HG03378 (cell line): ENCODE measurements around the gene SYNPO.

Experiments used
- ATAC-seq: cut with Tn5 transposase; IDR thresholded peaks from one replicate; pipeline ENCODE4 v1.9.1; 2021; ENCODE audit warnings: mild to moderate bottlenecking, moderate library complexity; ENCODE audit not compliant: unreplicated experiment

The SYNPO gene

DNA sequence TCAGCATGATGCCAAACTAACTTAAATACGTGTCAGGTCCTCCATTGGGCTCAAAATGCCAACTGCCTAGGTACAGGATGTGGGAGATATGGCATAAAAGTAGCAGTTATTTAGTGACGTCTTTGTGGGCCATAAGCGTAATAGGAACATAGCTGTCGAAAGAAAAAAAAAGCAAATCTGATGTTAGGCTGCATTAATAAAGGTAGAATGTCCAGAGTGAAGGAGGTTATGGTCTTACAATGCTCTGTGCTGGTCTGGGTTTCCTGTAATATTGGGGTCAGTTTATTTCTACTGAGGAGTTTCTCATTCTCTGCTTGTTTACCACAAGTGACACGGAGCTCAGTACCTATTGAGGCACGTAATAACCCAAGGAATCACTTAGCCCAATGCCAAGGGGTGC lies 33.4 kb upstream of the SYNPO start:
- no peak for ATAC-seq

DNA sequence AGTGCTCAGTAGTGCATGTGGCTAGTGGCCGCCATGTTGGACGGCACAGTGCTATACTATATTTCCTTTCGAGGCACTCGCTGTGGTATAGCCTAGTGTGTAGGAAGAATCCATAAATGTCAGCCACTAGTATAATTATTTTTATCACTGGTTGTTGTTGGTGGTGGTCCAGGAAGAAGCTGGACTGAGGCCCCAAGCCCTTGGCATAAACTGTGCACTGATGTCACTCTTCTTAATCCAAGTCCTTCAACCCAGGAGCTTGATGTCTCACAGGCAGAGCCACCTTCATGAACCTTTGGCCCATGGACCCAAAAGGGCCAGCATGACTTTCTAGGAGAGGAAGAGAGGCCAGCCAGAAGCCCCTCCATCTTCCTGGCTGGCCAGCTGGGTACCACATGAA lies 32.5 kb upstream of the SYNPO start:
- no peak for ATAC-seq

DNA sequence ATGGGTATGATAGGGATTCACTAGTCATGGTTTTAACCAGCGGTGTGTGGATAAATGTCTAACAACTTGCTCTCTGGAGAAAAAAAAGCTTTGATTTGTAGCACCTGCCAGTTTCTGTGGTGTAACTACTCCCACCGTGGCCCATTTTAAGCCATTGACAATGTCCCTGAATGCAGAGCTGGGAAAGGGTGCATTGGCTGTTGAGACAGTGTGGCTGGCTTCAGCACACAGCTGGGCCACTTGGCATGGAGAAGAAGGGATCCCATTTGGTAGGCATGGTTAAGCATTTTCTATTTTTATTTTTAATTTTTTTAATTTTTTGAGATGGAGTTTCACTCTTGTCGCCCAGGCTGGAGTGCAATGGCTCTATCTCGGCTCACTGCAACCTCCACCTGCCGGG lies 31.5 kb upstream of the SYNPO start:
- no peak for ATAC-seq

DNA sequence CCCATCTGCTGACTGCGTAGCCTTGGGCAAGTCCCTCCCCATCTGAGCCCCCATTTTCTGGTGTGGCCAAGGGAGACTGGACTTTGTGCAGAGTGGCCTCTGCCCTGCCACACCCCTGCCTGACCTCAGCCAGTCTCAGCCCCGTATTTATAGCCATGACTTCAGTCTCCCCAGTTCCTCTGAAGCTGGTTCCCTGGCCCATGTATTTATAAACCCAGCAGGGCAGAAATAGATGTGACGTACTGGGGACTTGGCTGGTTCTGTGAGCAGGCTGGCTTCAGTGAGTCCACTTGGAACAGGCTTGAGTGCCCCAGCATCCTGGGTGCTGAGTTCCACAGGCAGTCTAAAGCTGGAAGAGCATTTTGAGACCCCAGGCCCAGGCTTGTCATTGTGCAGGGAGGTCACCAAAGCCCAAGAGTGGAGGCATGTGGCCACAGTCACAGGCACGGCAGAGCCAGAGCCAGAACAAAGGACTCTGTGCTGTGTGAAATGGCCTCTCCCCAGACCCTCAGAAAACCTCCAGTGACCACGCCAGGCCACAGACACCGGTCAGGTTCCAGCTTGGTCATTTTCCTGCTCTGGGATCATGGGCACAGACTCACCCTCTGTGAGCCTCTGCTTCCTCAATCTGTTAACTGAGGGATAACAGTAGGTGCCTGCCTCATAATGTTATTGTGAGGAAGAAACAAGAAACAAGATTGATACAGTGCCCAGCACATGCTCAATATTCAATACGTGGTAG lies 30.4 kb upstream of the SYNPO start:
- no peak for ATAC-seq

DNA sequence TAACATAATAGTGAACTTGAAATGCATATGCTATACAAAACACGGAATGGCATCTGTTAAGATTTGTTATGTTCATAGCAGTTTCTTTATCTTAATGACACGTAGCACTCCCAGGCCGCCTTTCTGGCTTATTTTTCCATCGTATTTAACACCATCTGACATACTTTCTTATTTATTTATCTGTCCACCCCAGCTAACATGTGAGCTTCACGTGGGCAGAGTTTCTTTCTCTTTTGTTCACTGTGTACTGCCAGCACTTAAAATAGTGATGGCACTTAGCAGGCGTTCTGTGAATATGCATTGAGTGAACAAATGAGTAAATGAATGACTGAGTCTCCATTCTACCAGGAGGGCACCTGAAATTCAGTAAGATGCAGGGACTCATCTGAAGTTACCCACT lies 29.4 kb upstream of the SYNPO start:
- no peak for ATAC-seq

DNA sequence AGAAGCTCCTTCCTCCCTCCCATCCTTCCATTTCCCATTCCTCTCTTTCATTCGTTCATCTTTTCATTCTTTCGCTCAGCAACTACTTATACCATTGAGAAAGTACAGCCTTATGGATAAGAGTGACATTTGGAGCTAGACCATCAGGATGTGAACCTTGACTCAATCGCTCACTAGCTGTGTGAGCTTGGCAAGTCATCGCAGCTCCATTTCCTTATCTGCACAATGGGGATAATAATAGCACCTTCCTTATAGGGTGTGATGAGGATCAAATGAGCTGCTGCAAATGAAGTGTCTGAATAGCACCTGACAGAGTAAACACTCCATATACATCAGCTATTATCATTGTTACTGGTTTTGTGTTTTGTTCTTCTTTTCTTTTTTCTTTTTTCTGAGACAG lies 28.1 kb upstream of the SYNPO start:
- ATAC-seq = no peak

DNA sequence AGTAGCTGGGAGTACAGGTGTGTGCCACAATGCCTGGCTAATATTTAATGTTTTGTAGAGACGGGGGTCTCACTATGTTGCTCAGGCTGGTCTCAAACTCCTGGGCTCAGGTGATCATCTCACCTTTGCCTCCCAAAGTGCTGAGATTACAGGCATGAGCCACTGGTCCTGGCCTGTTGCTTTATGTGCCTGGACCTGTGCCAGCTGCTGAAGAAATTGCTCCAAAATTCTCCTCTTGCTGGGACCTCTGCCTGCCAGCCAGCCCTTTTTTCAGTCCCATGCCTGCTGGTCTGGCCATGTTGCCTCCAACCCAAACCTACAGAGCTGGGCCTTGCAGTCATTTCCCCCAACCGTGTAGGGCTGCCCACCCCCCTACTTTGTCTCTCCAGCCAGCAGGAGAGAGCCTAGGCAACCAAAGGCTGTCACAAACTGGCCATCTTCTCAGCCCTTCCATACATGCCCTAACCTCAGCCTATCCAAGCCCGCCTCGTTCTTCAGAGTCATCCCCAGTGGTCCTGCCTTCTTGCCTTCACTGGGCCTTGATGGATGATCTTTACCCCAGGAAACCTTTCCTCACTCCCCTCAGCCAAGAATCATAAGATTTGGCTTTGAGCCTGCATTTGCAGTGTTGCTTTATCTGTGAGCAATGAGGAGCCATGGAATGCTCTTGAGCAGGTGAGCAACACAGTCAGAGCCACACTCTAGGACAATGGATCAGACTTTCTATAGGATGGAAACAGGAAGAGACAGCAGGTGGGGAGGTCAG lies 27.4 kb upstream of the SYNPO start:
- ATAC-seq = no peak

DNA sequence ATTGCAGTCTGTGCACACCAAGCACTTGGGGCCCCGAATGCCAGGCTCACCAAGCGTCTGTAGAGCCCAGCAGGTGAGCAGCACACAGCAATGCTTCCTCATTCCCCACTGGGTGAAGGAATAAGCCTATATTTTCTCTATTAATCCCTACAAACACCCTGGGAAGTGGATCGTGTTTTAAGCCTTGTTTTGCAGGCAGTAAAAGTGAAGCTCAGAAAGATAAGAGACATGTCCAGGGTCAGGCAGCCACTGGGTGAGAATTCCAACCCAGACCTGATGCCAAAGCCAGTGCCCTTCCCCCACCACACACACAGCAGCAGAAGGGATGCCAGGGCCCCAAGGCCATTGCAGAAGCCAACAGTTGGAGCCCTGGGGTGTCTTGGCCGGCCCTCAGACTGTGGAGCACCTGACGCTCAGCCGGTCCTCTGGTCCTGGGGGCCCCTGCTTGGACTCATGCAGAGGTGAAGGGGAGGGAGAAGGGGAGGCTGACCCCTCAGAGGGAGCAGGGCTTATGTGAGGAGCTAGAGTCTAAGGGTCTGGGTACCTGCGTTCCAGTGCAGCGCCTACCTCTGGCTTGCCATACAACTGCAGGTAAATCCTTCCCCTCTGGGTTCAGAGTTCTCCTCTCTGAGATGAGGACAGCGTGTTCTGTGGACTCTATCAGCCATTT lies 26.3 kb upstream of the SYNPO start:
- ATAC-seq = no peak

DNA sequence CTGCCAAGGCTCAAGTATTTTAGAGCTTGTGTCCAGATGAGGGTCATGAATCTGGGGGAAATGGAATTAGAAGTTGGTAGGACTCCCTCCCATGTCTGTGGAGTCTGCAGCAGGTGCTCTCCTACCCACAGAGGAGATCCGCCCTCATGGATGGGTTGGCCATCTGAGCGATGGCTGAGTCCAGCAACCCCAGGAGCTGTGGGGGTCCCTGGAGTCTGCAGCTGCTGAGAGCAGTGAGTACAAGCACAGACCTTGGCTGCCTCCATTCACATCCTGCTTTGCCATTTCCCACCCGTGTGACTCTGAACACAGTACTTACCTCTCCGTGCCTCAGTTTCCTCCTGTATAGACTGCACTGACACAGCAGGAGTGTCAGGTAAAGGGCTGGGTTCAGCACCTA lies 25.8 kb upstream of the SYNPO start:
- no peak for ATAC-seq

DNA sequence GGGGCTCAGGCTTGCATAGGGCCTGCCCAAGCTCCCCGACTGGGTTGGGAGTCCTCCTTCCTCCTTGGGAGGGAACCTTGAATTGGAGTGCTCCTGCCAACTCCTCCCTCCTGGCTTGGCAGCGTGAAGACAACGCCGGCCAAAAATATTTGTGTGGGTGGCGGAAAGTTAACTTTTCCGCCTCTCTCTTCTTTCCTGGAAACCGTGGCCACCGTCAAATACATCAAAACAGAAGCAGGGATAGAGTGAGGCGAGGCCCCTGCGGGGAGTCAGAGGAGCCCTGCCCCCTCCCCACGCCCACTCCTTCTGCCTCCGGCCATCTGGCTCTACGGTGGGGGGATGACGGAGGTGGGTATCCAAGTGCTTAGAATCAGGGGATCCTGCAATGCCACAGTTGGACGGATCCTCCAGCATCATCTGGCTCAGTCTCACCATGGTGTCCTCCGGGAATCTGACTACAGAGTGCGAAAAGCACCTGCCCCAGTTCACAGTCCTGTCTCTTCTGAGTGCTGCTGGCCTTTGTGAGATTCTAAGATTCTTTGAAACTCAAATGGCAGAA lies 25.2 kb upstream of the SYNPO start:
- no peak for ATAC-seq

DNA sequence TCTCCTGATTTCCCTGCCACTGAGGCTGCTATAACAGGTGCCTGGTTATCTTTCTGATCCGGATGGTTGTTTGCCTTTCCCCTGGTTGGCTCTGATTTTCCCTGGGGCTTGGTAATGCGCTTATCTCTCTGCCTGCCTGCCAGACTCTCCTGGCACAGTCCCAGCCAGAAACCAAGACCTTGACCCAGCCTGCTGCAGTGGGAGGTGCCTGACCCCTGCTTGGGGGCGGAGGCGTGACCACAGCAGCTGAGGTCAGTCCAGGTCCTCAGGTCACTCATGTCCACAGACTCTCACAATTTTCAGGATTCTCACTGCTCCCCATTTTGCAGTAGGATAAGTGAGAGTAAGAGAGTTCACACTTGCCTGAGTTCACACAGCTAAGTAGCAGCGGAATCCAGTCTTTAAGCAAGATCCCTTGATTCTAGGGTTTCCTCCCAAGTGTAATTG lies 24.4 kb upstream of the SYNPO start:
- no peak for ATAC-seq

DNA sequence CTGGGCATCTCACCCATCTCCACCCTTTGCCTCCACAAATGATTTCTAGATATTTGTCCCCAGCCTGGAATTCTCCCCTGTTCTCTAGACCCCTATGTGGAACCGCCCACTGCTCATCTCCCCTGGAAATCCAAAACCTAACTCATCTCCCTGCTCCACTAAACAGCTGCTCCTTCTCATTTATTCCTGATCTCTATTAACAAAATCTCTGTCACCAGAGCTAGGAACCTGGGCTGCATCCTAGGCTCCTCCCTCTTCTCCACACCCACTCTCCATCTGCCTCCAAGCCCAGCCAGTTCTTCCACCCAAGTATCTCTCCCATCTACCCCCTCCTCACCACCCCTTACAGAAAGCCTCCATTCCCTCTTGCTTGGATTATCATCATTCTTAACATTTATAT lies 24.0 kb upstream of the SYNPO start:
- no peak for ATAC-seq

DNA sequence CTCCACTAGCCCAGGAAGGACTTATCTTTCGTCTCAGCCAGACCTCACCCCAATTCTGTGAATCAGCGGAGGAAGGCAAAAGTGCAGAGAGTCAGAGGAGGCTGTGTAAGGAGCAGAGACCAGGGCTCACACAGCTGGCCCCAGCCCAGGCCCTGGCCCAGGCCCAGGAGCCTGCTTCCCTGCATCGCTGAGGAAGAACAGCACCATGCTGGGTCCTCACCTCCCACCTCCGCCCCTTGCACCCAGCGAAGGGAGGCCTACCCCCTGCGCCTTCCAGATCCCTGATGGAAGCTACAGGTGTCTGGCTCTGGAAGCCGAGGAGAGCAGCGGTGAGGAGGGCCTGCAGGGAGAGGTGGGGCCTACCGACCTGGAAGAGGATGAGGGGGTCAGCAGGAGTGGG lies 22.3 kb upstream of the SYNPO start:
- ATAC-seq = no peak

DNA sequence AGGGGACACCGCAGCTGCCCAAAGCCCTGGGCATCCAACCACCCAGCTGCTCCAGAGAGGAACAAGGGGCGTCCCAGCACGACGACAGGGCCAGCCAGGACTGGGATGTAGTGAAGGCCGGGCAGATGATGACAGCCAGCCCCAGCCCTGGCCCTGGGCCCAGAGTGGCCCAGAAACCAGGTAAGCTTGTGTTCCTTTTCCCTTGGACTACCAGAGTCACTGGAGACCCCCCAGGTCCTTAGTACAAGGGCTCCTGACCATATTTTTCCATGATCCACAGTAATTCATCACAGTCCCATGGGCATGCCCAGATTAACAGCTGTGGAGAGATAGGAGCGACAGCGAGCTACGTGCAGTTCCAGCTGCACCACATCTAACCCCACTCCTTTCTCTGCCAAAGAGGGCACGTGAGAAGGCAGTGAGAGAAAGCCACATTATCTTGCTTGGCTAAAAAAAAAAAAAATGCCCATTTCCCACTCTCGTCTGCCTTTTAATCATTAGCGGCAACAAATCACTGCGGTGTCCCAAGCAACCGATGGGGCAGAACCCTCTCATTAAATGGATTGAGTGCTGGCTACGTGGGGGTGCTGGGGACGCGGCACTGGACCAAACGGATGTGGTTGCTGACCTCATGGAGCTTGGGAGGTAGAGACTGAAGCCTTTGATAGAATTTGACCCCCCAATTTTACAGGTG lies 21.7 kb upstream of the SYNPO start:
- ATAC-seq = no peak

DNA sequence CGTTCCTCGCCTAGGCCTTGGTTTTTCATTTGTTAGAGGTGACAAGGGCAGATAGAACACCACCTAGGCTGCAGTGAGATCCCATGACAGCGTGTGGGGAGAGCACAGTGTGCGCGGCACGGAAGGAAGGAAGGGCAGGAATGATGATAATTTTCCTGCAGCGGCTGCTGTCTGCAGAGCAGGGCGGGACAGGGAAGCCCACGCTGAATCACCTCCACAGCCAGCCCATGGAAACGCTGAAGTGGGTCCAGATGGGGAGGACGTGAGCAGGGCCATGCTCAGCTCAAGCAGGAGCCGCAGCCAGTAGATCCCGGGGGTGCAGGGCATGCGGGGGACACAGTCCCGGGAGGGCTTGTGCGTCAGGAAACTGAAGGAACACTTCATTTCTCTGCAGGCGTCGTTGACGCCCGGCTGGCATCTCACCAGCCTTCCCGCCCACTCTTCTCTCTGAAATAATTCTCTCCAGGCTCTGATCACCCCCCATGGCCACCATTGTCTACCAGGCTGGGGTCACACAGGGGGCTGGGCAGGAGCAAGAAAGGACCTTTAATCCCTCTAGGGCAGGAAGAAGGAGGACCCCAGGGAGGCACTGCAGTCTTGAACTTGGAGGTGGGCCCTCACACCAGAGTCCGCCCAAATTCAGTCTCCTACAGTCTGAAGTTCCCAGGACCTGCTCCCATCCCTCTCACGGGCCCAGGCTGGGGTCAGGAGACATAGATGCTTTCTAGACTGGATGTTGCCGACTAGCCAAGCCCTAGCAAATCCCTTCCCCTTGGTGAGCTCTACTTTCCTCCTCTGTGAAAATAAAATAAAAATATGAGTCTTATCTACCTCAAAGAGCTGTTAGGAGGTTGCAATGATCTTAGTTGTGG lies 20.9 kb upstream of the SYNPO start:
- ATAC-seq = no peak

DNA sequence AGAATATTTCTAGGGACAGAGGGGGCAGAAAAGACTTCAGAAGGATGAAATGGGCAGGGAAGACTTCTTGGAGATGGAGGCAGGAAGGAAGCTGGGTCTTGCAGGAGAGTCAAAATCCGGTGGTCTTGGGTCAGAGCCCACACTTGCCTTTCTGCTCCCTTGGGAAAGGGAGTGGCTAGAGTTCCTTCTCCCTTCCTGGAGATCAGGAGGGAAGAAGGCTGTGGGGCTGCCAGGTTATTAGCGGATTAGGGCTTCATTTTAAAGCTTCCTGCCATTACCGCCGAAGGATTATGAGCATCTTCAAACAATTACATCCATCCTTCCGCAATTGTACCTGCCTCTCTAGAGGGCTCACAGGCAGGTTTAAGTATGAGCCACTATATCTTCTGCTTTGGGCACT lies 19.2 kb upstream of the SYNPO start:
- ATAC-seq = no peak

DNA sequence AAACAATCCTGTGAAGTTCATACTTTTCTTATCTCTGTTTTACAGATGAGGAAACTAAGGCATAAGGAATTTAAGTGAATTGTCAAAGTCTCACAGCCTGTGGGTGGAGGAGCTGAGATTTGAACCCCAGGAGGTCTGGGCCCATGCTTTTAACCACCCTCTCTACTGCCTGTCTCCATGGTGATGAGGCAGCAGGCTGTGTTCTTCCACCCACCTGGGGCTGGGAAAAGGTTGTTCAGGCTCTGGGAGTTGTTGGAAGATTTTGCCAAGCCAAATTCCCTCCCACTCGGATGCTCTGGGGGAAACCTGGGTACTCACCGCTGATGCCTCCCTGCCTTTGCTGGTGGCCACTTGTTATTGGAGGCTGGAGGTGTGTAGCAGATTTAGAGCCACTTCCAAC lies 18.3 kb upstream of the SYNPO start:
- no peak for ATAC-seq

DNA sequence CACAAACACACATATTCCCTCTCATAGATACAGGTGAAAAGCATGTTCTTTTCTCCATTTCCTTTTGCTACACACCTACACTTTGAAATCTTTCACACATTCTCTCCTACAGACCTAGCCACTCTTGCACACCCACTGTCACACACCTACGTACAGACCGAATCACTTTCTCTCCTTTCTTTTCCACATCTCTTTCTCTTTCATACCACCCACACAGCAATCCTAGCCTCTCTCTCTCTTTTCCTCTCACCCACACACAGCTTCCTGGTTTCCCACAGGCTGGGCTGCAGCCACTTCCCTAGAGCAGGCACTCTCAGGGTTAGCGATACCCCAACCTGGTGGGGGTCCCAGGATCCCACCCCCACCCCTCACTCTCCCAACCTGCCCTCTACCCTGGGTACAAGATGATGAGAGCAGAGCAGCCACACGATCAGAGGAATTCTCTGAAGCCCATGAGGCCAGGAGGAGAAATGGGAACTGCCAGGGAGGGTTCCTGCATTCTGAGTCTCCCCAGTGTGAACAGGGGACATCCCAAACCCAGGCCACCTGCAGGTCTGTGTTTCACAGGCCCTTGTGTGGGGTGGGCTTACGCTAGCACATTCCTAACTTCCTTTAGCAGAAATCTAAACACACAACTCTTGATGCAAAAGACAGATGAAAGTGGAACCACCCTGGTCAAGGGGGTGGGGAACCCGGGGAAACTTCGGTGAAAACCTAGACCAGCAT lies 17.1 kb upstream of the SYNPO start:
- no peak for ATAC-seq

DNA sequence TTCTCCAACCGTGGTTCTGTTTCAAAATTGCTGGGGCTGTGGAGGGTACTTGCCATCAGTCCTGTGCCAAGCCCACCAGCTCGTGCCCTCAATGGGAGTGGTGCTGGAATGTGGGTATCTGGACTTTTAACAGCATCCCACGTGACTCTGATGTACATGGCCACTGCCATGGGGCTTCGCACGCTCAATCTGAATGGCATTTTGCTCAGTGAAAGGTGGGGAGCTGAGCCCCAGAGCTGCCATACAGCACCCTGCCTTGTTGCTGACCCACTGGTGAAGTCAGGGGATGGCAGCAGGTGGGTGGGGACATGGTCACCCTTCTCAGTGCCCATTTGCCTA lies 16.6 kb upstream of the SYNPO start:
- no peak for ATAC-seq
